IMR-90 (cell line): ENCODE data around the gene ADCK1. TPM values are rescaled to one million over a fixed set of nuclear protein-coding genes. Genes with fewer than 3 reads are reported as not detected.

Experiments used
- ATAC-seq: fragments of 200-7000 bp; cut with Tn5 transposase; 2 replicates; pipeline ENCODE4 v1.9.1; 2020; ENCODE audit warnings: low read depth, mild to moderate bottlenecking, moderate library complexity
- BruUV-seq: library from RNA; stranded (reverse); fragments of 400-500 nt; replicated peaks from 2 replicates; lab custom pipeline; 2021; lab: Mats Ljungman, UMichigan
- CTCF ChIA-PET: fragments of 300-600 bp; formaldehyde crosslinking; extraction: SDS; loops from one replicate; lab custom pipeline; 2021; ENCODE audit warnings: antibody characterized with exemption; lab: Yijun Ruan, JAX
- POLR2A ChIA-PET: fragments of 300-600 bp; sonication (Branson Sonifier 250); formaldehyde crosslinking; loops from one replicate; lab custom pipeline; 2022; ENCODE audit warnings: antibody characterized with exemption; ENCODE audit not compliant: unreplicated experiment; lab: Charles Lee
- DNase-seq: peaks from one replicate; pipeline ENCODE4 v3.0.0; 2013
- H2AFZ ChIP-seq: replicated peaks from 2 replicates; pipeline ENCODE3; 2013; ENCODE audit warnings: low read length, mild to moderate bottlenecking; ENCODE audit not compliant: poor library complexity
- H2AK5ac ChIP-seq: 2 replicates; pipeline ENCODE4 v1.6.1; 2013; ENCODE audit warnings: low read depth, low read length, inconsistent platforms
- H2AK9ac ChIP-seq: replicated peaks from 2 replicates; pipeline ENCODE3; 2013; ENCODE audit warnings: mild to moderate bottlenecking, low read depth, low read length, moderate library complexity; ENCODE audit not compliant: poor library complexity
- H2BK120ac ChIP-seq: 2 replicates; pipeline ENCODE4 v1.6.1; 2013; ENCODE audit warnings: low read depth, low read length, inconsistent platforms
- H2BK15ac ChIP-seq: 3 replicates; pipeline ENCODE4 v1.6.1; 2013; ENCODE audit warnings: low read depth, low read length, inconsistent platforms
- H2BK20ac ChIP-seq: 2 replicates; pipeline ENCODE4 v1.6.1; 2013; ENCODE audit warnings: low read depth, mild to moderate bottlenecking, inconsistent platforms, low read length, moderate library complexity
- H2BK5ac ChIP-seq: 2 replicates; pipeline ENCODE4 v1.6.1; 2013; ENCODE audit warnings: mild to moderate bottlenecking, low read depth, low read length, inconsistent platforms; ENCODE audit not compliant: poor library complexity, severe bottlenecking
- H3K14ac ChIP-seq: replicated peaks from 2 replicates; pipeline ENCODE4 v1.6.1; 2013; ENCODE audit warnings: low read depth, low read length, inconsistent platforms
- H3K18ac ChIP-seq: 2 replicates; pipeline ENCODE4 v1.6.1; 2013; ENCODE audit warnings: low read depth, low read length, control low read depth
- H3K23ac ChIP-seq: 2 replicates; pipeline ENCODE4 v1.6.1; 2013; ENCODE audit warnings: low read depth, low read length, inconsistent platforms
- H3K27ac ChIP-seq: 2 replicates; pipeline ENCODE4 v1.5.1; 2013; ENCODE audit warnings: mild to moderate bottlenecking, control low read depth, low read length; ENCODE audit not compliant: insufficient read depth
- H3K27me3 ChIP-seq: 2 replicates; pipeline ENCODE4 v1.6.1; 2013; ENCODE audit warnings: low read length; ENCODE audit not compliant: control insufficient read depth, insufficient read depth
- H3K36me3 ChIP-seq: 2 replicates; pipeline ENCODE4 v1.6.1; 2013; ENCODE audit warnings: low read length, mixed read lengths; ENCODE audit not compliant: control insufficient read depth, insufficient read depth
- H3K4ac ChIP-seq: 2 replicates; pipeline ENCODE4 v1.6.1; 2013; ENCODE audit warnings: low read depth, low read length, inconsistent platforms
- H3K4me1 ChIP-seq: 2 replicates; pipeline ENCODE4 v1.6.1; 2013; ENCODE audit warnings: low read length, mixed read lengths; ENCODE audit not compliant: control insufficient read depth, insufficient read depth
- H3K4me2 ChIP-seq: 2 replicates; pipeline ENCODE4 v1.6.1; 2013; ENCODE audit warnings: low read depth, mild to moderate bottlenecking, control low read depth, low read length, moderate library complexity
- H3K4me3 ChIP-seq: 2 replicates; pipeline ENCODE4 v1.5.1; 2013; ENCODE audit warnings: low read depth, mild to moderate bottlenecking, control low read depth, low read length, moderate library complexity; ENCODE audit not compliant: insufficient read depth
- H3K56ac ChIP-seq: 2 replicates; pipeline ENCODE4 v1.6.1; 2013; ENCODE audit warnings: low read length, inconsistent platforms; ENCODE audit not compliant: insufficient read depth; ENCODE audit errors: extremely low read depth
- H3K79me1 ChIP-seq, 2 experiments: 2 replicates each; pipeline ENCODE4 v1.6.1; 2013; ENCODE audit warnings: low read length in 2 of 2, inconsistent platforms in 1 of 2, low read depth in 1 of 2
- H3K9ac ChIP-seq: 2 replicates; pipeline ENCODE4 v1.6.1; 2013; ENCODE audit warnings: low read depth, low read length, control low read depth
- H3K9me1 ChIP-seq: 2 replicates; pipeline ENCODE4 v1.6.1; 2013; ENCODE audit warnings: low read length, inconsistent platforms; ENCODE audit not compliant: insufficient read depth
- H3K9me3 ChIP-seq: 2 replicates; pipeline ENCODE4 v1.6.1; 2013; ENCODE audit warnings: low read length; ENCODE audit not compliant: control insufficient read depth, insufficient read depth
- H4K20me1 ChIP-seq: 2 replicates; pipeline ENCODE4 v1.6.1; 2013; ENCODE audit warnings: low read length, inconsistent platforms; ENCODE audit not compliant: insufficient read depth
- H4K5ac ChIP-seq: 2 replicates; pipeline ENCODE4 v1.6.1; 2013; ENCODE audit warnings: mild to moderate bottlenecking, low read depth, low read length, control low read depth
- H4K8ac ChIP-seq, 2 experiments: 2 replicates each; pipeline ENCODE4 v1.6.1; 2013; ENCODE audit warnings: low read depth in 2 of 2, low read length in 2 of 2, control low read depth in 1 of 2, inconsistent platforms in 1 of 2
- H4K91ac ChIP-seq: 2 replicates; pipeline ENCODE4 v1.6.1; 2013; ENCODE audit warnings: low read depth, low read length, inconsistent platforms; ENCODE audit not compliant: insufficient read depth
- CEBPB ChIP-seq: IDR thresholded peaks from 2 replicates; pipeline ENCODE4 v1.6.1; 2012; ENCODE audit warnings: low read depth, low read length, improper control_type of control experiment
- FOS ChIP-seq: fragments of 150-350 bp; IDR thresholded peaks from 2 replicates; pipeline ENCODE4 v1.6.1; 2016; ENCODE audit warnings: low read depth, low read length
- RFX5 ChIP-seq: IDR thresholded peaks from 2 replicates; pipeline ENCODE4 v1.8.0; 2012; ENCODE audit warnings: low read depth, mild to moderate bottlenecking, low read length, moderate library complexity
- WGBS, 2 experiments: methylation state at CpG; one replicate each; pipeline versions ENCODE4 v1.1.5 to v1.1.7; 2013; ENCODE audit warnings: missing lambda C conversion rate in 2 of 2; ENCODE audit not compliant: insufficient read length in 1 of 2; ENCODE audit errors: extremely low coverage in 2 of 2; 5-methylcytosine and 5-hydroxymethylcytosine counted together
- dilution Hi-C: fragments of 300-500 bp; cut with HindIII; formaldehyde crosslinking; loops from one replicate; pipeline ENCODE4 v1.14.3; 2018; ENCODE audit warnings: low sequenced_read_pairs; ENCODE audit not compliant: unreplicated experiment
- in situ Hi-C: fragments of 300-500 bp; cut with MboI; formaldehyde crosslinking; loops from 3 replicates; pipeline ENCODE4 v1.14.3; 2019; ENCODE audit warnings: low sequenced_read_pairs, inconsistent platforms, mixed read lengths
- intact Hi-C: fragments of 100-400 bp; cut with micrococcal nuclease; formaldehyde crosslinking; loops from 2 replicates; pipeline ENCODE4 v1.10.0; 2022
- polyA plus RNA-seq, 3 experiments: library from polyadenylated mRNA; depleted of rRNA; stranded (reverse); fragments of >200 nt; gene quantifications; 2 replicates each; pipeline ENCODE4 v1.2.3, GENCODE V29; 2012; ENCODE audit warnings: low replicate concordance in 1 of 3
- total RNA-seq: library from RNA; depleted of rRNA; stranded (reverse); fragments of >200 nt; gene quantifications from 2 replicates; pipeline ENCODE4 v1.2.3, GENCODE V29; 2012
- TF ChIP-seq, protein P1 (sequence below): conservative IDR thresholded peaks from 2 replicates; pipeline ENCODE4 v1.5.1; 2012; ENCODE audit warnings: mild to moderate bottlenecking, low read depth, low read length, improper control_type of control experiment

Gene ADCK1
- total and polyA plus RNA-seq, 2 of the 4 experiments (the other 2 are of a cell fraction): 1.6 to 4.6 TPM

DNA sequence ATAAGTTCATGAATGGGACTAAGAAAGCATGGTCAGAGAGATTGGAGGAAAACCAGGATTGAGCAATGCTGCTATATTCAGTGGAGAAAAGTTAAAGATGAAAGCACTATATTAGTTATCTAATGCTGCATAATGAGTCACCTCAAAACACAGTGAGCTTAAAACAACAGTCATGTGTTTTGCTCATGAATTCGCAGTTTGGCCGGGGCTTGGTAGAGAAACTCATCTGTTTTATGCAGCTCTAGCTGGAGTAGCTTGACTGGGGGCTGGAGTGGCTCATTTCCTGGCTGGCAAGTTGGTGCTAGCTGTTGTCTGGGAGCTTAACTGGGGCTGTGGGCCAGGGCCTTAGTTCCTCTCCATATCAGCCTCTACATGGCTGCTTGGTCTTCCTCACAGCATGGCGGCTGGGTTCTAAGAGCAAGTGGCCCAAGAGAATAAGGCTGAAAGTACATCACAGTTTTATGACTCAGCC lies 90.1 kb downstream of the ADCK1 start:
- POLR2A ChIA-PET: no interaction called here
- intact Hi-C loops: no loop called here

More for the DNA sequence above, 90.1 kb downstream of the ADCK1 start:
- H4K20me1 ChIP-seq: no peaks in the 10 kb centered on the region
- dilution Hi-C loops (no loop called here), in situ Hi-C loops (no loop called here)
- CTCF ChIA-PET: interaction anchor here (0.5 to 0.6 kb wide), 2 partner anchors 84 to 531 kb away, joined by 3 read pairs; no protein-coding TSS in a partner anchor
- H2BK15ac ChIP-seq: no peak overlapping the region
- no peaks in the 10 kb centered on the region for H3K79me1 ChIP-seq
- no peak overlapping the region for H3K56ac ChIP-seq
- H2BK5ac ChIP-seq: no peak overlapping the region
- no peak overlapping the region for H3K4ac ChIP-seq
- TF ChIP-seq, protein P1, sequence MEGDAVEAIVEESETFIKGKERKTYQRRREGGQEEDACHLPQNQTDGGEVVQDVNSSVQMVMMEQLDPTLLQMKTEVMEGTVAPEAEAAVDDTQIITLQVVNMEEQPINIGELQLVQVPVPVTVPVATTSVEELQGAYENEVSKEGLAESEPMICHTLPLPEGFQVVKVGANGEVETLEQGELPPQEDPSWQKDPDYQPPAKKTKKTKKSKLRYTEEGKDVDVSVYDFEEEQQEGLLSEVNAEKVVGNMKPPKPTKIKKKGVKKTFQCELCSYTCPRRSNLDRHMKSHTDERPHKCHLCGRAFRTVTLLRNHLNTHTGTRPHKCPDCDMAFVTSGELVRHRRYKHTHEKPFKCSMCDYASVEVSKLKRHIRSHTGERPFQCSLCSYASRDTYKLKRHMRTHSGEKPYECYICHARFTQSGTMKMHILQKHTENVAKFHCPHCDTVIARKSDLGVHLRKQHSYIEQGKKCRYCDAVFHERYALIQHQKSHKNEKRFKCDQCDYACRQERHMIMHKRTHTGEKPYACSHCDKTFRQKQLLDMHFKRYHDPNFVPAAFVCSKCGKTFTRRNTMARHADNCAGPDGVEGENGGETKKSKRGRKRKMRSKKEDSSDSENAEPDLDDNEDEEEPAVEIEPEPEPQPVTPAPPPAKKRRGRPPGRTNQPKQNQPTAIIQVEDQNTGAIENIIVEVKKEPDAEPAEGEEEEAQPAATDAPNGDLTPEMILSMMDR: no peak
- TF ChIP-seq RFX5 (no peak), CEBPB (peak; percentile 86), FOS (peak; percentile 33; the same call in 1 of the 2 replicates)
- no peak overlapping the region; the same call in 1 of the 2 replicates for H3K18ac ChIP-seq
- DNase-seq: peak; percentile 80
- H2AK9ac ChIP-seq: no peak overlapping the region
- H3K9me3 ChIP-seq: no peaks in the 10 kb centered on the region
- no peak overlapping the region for H3K4me3 ChIP-seq
- no peak overlapping the region for H3K9ac ChIP-seq
- H2AFZ ChIP-seq: peak overlapping the region; percentile 16
- no TSS peak for BruUV-seq
- H3K4me1 ChIP-seq: peaks cover 1% of the 10 kb centered on the region; the same call in 1 of the 2 replicates
- H3K36me3 ChIP-seq: no peaks in the 10 kb centered on the region
- no peak overlapping the region for H3K4me2 ChIP-seq
- peak; percentile 91 for ATAC-seq
- H3K27ac ChIP-seq: no peak overlapping the region
- no peak overlapping the region for H4K91ac ChIP-seq
- no peak overlapping the region for H3K14ac ChIP-seq
- H3K9me1 ChIP-seq: no peaks in the 10 kb centered on the region; the same call in 1 of the 2 replicates
- WGBS, 2 experiments: no CpG with 5 or more reads among the region's 3 CpGs
- no peak overlapping the region for H2BK20ac ChIP-seq
- H2BK120ac ChIP-seq: no peak overlapping the region
- H4K8ac ChIP-seq: no peak overlapping the region
- no peaks in the 10 kb centered on the region for H3K27me3 ChIP-seq
- H3K23ac ChIP-seq: no peak overlapping the region
- no peak overlapping the region for H2AK5ac ChIP-seq
- no peak overlapping the region for H4K5ac ChIP-seq
